NCI-H1105 (cell line): ENCODE measurements around the gene GEN1.
"Not testable (repeated sequence)": the region's sequence is repeated elsewhere in the genome, so short reads cannot be mapped to it uniquely, and the experiment has no call there.

ENCODE experiments used
- DNase-seq: peaks from one replicate; lab custom pipeline; 2025; lab: John Stamatoyannopoulos, UW

Gene GEN1

DNA sequence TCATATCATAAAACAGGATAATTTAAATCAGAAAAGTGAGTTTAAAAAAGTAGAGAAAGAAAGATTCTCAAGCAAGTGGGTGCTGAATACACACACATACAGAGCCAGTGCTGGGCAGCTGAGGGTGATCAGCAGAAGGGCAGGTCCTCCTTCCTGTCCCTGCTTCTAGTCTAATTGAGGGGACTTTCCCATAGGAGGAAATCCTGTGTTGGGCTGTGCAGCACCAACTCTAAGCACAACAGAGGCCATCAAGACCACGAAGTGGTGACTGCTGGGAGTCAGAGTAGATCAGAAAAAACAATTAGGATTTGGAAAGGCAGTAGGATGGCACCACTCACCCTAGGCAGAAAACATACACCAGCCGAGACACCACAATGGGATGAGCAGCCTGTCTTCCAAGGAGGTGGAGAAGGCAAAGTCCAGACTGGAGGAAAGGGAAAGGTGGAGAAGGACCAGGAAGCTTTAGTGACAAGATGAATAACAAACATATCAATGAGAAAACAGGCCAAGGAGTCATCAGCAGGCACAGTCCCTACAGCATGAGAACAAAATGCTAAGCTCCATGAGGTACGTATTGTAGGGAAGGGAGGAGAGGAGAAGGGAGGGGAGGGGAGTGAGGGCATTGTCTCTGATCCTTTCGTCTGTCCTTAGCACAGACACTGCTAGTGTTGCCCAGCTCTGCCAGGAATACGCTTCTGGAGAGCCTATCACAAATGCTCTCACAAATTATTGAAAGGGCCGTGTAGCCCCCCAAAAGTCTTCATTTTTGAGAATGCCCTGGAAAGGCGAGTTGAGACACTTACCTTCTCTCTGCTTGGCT is 45.6 kb downstream of the GEN1 start:
- DNase-seq, result no peak

DNA sequence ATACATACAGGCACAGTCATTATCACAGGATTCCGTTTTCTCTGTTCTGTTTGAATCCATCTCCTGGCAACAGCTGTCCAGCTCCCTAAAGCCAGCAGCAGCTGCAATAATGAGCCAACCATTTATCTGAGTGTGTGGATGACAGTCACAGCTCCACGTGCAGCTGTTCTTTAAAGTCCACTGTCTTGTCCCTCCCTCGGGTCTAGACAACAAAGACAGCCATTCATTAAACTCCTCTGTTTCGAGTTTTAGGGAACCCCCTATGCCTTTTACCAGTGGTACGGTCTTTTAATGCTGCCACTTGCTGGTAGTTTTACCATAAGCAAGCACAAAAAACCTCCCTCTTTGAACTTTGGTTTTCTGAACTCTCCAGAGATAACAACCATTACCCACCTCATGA is 46.3 kb downstream of the GEN1 start:
- no peak for DNase-seq

DNA sequence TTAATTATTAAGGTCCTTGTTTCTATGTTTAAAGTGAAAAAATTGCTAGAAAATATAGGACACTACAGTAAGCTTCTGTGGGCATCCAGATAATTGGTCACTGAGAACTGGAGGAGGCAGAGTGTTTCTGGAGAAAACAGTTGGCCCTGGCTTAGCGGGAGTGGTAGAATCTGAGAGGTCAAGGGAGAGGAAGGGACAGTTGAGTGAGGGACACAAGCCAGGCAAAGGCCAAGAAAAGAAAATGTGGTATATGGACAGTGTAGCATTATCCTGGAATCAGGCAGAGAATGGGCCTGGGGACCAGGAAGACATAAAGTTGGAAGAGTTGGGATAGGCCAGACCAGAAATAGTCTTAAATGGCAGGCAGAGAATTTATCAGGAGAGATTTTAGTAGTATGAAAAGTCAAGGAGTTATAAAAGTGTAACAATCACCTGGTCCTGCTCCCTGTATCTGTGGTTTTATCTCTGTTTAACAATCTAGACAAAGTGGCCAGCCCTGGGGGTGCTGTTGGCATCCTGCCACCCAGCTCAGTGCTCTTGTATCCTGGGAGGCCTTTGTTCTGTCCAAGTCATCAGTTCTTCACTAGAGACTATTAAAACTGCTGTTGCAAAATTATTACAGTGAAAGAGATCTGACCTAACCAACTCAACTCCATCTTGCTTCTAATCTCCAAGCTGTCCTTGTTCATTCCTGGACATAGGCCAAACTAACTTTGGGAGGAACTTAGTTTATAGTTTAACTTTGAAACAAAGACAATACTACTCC is 46.9 kb downstream of the GEN1 start:
- no peak for DNase-seq

DNA sequence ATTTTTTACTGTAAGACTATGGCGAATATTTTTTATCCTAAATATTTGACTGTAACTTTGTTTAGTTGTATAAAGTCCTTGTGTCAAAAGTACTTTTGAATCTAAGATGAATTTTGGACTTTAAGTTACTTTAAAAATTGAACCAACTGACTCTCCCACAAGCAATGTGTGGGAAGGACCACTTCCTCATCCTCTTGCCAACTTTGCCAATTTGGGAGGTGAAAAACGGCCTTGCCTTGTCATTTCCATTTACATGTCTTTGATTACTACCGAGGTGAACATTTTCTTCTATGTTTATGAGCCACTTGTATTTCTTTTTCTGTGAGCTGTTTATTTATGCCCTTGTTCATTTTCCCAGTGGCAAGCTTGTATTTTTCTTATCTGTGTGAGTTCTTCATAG is 49.6 kb downstream of the GEN1 start:
- DNase-seq, result no peak

DNA sequence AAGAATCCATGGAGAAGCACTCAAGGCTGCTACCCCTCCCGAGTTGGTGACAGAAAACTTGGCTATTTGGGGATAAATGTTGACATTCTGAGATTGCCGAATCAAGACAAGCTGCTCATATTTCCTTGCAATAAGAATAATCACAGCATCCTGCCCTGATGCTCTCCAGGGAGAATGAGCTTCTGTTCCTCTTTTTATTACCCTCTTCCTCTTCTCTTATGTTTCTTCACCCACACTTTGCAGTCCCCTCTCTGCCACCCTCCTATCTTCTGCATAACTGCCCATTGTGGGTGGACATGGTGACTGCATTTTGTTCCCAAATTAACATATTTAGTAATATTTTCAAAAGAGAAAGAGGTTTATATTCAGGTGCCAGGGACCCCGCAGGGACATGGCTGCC is 50.4 kb downstream of the GEN1 start:
- no peak for DNase-seq

DNA sequence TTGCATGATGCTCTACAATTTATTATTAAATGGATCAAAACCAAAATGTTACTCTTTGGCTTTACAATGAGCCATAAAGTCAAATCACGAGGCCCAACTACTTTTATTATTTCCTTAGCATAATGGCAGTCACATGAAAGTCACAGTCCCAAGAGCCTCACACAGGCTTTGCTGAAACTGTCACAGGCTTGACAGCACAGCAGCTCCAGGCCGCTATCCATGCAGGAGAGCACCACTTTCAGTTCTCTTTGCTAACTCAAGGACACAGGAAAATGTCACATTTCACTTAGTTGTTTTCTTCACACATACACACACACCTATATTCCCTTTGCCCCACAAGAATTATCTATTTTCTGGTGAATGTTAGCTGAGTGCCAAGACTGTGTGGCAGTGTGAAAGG is 51.2 kb downstream of the GEN1 start:
- no peak for DNase-seq

DNA sequence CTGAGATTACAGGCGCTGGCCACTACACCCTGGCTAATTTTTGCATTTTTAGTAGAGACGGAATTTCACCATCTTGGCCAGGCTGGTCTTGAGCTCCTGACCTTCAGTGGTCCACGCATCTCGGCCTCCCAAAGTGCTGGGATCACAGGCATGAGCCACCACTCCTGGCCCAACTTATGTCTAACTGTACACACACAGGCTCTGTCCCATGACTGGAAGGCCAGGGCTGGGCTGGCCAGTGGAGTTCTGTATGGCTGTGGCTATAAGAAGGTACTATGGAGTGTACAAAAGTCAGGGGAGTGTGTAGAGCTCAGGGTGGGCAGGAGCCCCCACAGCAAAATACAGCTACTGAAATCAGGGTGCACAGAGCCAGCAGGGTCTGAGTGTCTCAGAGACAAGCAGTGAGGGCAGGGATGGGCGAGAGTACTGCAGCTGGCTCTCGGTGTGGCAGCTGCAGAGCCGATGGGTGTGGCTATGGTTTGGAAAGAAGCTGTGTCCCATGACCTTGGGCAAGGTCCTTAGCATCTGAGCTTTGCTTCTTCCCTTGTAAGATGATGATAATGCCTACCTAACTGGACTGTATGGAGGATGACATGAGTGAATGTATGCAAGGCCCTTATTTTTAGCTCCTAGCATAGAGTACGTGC is 51.9 kb downstream of the GEN1 start:
- DNase-seq, result no peak

DNA sequence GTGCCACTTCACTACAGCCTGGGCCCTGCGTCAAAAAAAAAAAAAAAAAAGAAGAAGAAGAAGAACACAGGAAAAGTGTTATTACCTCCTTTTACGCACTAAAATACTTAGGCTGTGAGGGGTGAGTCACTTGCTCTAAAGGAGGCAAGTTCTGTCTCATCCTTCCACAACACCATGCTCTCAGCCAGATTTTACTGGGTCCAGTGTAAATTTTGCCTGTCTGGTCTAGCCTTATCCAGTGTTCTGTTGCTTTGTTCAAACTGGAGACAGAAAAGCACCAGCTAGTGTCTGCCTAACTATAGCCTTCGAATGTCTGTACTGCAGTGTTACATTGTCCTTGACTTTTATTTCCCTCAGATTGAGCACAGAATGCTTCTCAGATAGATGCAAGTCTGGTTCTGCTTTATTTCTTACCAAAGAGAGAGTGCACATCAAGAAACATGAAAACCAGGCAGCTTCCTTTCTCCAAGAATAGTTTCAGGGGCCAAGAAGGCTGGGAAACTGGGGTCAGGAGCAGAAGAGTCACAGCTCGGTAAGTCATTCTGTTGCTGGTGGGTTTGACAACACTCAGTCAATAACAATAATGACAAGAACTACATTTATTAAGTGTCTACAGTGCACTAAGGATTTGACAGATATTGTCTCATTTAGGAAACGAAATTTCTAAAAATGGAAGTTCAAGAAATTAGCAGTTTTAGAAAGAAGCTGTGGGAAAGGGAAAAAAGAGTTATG is 59.2 kb downstream of the GEN1 start:
- no peak for DNase-seq

DNA sequence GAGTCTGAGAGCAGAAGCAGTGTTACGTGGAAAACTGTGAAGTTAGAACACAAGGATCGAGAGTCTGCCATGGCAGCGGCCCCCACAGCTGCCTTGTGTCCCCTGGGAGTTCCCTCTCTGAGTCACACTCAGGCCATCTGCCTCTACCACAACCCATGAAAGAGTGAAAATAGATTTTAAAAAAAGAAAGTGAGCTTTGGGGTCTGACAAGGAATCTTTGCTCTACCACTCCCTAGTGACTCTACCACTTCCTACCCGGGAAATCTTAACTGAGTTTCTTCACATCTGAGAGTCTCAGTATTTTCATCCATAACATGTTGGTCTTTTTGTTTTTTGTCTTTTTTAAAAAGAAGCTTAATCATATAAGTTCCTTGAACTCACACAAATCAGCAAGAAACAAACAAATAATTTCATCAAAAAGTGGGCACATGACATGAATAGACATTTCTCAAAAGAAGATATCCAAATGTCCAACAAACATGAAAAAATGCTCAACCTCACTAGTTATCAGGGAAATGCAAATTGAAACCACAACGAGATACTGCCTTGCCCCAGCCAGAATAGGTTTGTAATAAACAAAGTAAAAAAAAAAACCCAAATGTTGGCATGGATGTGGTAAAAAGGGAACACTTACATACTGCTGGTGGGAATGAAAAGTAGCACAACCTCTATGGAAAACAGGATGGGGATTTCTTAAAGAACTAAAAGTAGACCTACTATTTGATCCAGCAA is 60.0 kb downstream of the GEN1 start:
- DNase-seq, result no peak

DNA sequence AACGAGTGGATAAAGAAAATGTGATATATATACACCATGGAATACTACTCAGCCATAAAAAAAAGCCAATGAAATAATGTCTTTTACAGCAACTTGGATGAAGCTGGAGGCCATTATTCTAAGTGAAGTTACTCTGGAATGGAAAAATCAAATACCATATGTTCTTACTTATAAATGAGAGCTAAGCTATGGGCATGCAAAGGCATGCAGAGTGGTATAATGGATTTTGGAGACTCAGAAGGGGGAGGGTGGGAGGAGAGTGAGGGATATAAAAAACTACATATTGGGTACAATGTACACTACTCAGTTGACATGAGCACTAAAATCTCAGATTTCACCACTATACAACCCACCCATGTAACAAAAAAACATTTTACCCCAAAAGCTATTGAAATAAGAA is 60.7 kb downstream of the GEN1 start:
- no peak for DNase-seq

DNA sequence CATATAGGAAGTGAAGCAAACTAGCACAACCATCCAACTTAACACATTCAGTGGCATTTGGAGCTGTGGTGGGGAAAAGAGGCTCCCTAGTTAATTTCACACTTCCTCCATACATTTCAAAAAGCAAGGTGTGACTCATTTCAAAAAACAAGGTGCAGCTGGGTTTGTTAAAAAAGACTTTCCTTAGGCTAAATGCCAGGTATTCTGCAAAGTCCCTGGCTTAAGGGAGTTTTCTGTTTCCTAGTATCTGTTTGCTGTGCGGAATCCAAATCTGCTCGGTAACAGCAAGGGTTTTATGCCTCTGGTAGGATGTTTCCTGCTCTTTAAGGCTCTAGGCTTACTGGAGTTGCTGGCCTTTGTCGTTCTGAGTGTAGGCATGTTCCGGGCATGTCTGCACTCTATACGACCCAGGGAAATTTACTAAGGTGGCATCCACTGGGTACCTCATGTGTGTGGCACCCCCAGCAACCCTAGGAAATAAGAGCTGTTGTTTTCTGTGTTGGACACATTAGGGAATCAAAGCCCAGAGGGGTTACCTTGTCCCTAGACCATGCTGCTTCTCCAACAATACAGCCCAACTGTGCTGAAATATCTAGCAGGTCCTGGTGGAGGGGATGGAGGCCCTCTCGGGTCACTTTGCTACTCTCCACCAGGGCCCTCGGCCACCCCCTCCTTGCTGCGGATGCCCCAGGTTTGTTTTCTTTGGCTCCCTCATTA is 61.7 kb downstream of the GEN1 start:
- DNase-seq, result no peak

DNA sequence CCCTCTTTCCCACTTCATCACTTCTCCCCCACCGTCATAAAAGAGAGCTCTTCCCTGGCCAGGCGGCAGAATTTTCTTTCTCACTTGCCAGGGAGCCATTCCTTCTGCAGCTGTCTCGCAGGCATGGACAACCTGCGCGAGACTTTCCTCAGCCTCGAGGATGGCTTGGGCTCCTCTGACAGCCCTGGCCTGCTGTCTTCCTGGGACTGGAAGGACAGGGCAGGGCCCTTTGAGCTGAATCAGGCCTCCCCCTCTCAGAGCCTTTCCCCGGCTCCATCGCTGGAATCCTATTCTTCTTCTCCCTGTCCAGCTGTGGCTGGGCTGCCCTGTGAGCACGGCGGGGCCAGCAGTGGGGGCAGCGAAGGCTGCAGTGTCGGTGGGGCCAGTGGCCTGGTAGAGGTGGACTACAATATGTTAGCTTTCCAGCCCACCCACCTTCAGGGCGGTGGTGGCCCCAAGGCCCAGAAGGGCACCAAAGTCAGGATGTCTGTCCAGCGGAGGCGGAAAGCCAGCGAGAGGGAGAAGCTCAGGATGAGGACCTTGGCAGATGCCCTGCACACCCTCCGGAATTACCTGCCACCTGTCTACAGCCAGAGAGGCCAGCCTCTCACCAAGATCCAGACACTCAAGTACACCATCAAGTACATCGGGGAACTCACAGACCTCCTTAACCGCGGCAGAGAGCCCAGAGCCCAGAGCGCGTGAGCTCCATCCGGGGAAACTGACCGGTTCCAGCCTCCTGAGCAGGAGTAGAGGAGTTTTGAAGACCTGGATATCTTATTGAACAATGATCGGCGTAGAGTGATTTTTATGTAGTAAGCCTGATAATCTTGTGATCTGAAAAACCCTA is 62.7 kb downstream of the GEN1 start, which contains the start of gene MSGN1:
MSGN1 (plus strand) TSS at position 65 of the 850 bp plus-strand sequence; CDS start at position 124, 59 bp downstream.
- DNase-seq, result no peak

DNA sequence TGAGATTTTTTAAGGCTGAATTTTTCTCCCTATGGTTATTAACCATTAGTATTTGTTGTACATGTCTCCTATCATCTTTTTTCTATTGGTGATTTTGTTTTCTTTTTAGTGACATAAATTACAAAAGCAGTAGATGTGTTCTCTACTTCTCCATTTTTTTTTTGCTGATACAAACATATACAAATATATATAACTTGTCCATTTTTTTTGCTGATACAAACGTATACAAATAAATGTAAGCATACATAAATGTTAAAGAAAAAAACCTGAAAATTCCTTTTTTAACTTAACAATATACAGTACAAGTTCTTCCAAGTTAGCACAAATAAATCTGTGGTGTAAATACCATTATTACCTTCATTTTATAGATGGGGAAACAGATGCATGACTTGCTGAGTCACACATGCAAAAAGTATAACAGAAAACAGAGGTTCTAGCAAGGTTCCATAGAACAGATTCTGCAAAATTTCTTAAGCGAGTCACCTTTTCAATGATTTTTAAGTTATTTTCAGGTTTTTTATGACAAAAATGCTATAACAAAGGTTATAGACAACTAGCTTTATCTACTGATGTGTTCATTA is 64.4 kb downstream of the GEN1 start:
- DNase-seq, result no peak

DNA sequence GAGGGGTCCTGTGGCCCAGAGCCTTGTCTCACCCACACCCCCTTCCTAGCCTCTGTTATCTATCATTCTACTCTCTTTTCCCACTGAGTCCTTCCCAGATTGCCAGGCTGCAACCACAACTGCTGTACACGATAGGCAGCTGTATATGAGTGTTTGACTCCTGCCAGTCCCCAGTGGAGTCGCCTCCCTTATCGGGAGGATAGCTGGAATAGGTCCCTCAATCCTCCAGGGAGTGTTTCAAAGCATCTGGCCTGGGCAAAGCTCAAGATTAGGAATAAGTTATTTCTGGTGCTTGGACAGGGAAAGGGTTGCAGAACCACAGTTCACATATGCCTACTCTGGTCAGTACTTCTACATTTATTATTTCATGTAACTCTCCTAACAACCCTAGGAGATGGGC is 67.1 kb downstream of the GEN1 start:
- no peak for DNase-seq

DNA sequence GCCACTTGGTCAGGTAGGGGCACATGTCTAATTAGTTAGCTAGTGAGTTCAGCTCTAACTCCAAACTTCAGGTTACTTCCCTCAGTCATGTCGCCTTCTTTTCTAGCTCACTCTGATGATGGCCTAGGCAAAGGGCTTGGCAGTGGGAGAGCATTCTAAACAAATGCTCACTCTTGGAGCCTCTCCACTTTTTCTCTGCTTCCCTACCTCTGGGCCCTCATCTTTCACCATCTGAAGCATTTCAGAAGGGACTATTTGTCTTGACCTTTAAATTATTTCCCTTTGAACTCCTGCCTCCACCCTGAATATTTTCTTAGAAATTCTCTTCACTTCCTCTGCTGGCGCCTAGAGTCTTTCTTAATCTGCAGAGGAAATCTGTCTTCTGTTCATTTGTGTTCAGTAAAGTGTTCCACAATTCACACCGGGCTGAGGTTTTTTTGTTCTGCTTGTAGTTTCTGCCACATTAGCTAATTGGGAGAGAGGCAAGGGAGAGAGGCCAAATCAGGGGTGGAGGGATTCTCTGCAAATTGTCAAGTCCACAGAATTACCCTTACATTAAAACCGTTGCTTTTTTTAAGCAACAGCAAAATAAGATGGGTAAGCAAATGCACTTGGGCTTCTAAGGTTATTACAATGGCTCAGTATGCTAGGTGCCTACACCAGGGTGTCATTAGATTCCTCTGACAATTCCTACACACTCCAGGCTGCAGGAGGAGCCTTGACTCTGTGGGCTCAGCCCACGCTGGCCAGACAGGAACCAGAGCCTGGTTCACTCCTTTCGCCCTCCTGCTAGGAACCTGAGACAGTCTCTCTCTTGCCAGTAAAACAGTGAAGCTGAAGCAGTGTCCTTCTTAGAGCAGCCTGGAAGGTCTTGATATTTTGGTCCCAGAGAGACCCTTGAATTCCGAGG is 67.9 kb downstream of the GEN1 start:
- DNase-seq, result no peak

DNA sequence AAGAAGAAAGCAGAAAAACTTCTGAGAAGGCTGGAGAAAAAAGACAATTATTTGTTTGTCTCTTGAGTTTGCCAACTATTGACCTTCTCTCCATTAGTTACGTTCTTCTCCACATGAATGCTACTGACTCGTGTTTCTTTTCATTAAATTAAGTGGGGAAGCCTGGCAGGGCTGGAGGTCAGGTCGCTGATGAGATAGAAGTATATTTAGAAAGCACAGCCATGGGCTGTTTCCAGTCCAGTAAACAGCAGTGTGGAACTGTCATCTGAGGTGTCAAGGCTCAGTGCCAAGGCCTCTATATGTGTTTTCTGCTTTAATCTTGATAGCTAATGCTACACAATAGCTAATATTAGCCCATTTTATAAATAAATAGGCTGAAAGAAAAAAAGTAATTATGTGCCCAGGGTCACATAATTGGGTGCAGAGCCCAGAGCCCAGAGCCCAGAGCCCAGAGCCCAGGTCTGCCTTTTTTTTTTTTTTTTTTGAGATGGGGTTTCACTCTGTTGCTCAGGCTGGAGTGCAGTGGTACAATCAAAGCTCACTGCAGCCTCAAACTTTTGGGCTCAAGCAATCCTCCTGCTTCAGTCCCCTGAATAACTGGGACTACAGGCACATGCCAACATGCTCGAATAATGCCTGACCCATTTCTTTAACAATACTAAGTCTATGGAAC is 68.6 kb downstream of the GEN1 start:
- no peak for DNase-seq

DNA sequence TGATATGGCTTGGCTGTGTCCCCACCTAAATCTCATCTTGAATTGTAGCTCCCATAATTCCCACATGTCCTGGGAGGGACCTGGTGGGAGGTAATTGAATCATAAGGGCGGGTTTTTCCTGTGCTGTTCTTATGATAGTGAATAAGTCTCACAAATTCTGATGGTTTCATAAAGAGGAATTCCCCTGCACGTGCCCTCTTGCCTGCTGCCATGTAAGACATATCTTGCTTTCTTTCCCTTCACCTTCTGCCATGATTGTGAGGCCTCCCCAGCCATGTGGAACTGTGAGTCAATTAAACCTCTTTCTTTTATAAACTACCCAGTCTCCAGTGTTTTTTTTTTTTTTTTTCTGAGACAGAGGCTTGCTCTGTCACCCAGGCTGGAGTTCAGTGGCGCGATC is 69.7 kb downstream of the GEN1 start:
- not testable (repeated sequence) for DNase-seq

DNA sequence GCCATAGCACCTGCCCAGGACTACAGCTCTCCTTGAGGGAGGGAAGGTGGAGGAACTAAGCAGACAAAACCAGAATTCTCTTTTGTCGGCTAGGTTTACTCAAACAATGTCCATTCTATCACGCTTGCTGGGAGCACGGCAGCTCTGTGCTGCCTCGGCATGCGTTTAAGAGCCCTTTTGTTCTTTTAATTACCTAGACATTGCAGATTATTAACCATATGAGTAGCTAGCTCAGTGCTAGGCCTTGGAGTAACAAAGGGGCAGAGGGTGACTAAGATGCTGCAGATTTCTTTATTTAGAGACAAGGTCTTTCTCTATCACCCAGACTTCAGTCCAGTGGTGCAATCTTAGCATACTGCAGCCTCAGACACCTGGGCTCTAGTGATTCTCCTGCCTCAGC is 73.4 kb downstream of the GEN1 start:
- no peak for DNase-seq
